ENCODE data around the gene CENPK. TPM values are rescaled to one million over a fixed set of nuclear protein-coding genes. Genes with fewer than 3 reads are reported as not detected.
"Not testable (repeated sequence)": the region's sequence is repeated elsewhere in the genome, so short reads cannot be mapped to it uniquely, and the experiment has no call there.

Gene CENPK
- total and polyA plus RNA-seq, 2 donors (not counting 1 experiment from before 2014, with no cell fraction given), result 2.6 to 18.4 TPM

GRCh38 chr5:65488038-65488687 is 74.8 kb downstream of the CENPK start:
- H4K20me1 ChIP-seq (ENCODE audit: control insufficient read depth, insufficient read depth, low read length, poor library complexity, severe bottlenecking); H3K27me3 ChIP-seq (replicated peaks in 1 of 4; ENCODE audit: control extremely low read depth in 1 of 4, control insufficient read depth in 3 of 4, insufficient read depth in 4 of 4, low read length in 3 of 4); H3K27me3 Mint-ChIP-seq; H3K4me1 ChIP-seq (ENCODE audit: control insufficient read depth in 2 of 2, insufficient read depth in 2 of 2, low read length in 2 of 2); H3K9me3 ChIP-seq (ENCODE audit: control extremely low read depth in 1 of 3, control insufficient read depth in 2 of 3, insufficient read depth in 1 of 3, low read length in 2 of 3); H3K36me3 ChIP-seq (replicated peaks in 1 of 2; ENCODE audit: control extremely low read depth in 1 of 2, control insufficient read depth in 1 of 2, extremely low read depth in 1 of 2, insufficient read depth in 2 of 2, low read length in 1 of 2); DNase-seq; H3K4me2 ChIP-seq (replicated peaks; ENCODE audit: low read depth, low read length, poor library complexity, severe bottlenecking); H3K4me3 Mint-ChIP-seq; POLR2A ChIA-PET; H3K9me3 Mint-ChIP-seq (ENCODE audit: insufficient read depth); H3K27ac ChIP-seq (ENCODE audit: low read length in 2 of 2); H2AFZ ChIP-seq (ENCODE audit: insufficient read depth, low read depth, low read length, poor library complexity, severe bottlenecking); H3K4me3 ChIP-seq (ENCODE audit: control extremely low read depth in 1 of 5, extremely low read depth in 1 of 5, insufficient read depth in 1 of 5, low read depth in 2 of 5, low read length in 4 of 5); ATAC-seq (ENCODE audit: low read depth); H3K27ac Mint-ChIP-seq; H3K79me2 ChIP-seq (ENCODE audit: control insufficient read depth, insufficient read depth, low read length); H3K9ac ChIP-seq (ENCODE audit: low read length); H3K4me1 Mint-ChIP-seq: not testable (repeated sequence)
- intact Hi-C loops (cut with micrococcal nuclease), result loop anchor here (10.0 kb wide), 1 partner anchor 273 kb away; no protein-coding TSS in a partner anchor
- WGBS (ENCODE audit: insufficient coverage), result 100% methylated on average over 6 of the region's 7 CpGs
- CTCF ChIA-PET, result interaction anchor here (0.7 to 1.5 kb wide), 2 partner anchors 531 to 678 kb away, joined by 3 read pairs; no protein-coding TSS in a partner anchor
- TF ChIP-seq CTCF (IDR thresholded peaks at IDR 0.05), result peak; percentile 17

- not testable (repeated sequence) for H3K4me3 Mint-ChIP-seq; H3K4me2 ChIP-seq (replicated peaks; ENCODE audit: low read depth, low read length, poor library complexity, severe bottlenecking); H3K9me3 Mint-ChIP-seq (ENCODE audit: insufficient read depth); H3K27ac ChIP-seq (ENCODE audit: low read length in 2 of 2); H3K27me3 Mint-ChIP-seq; DNase-seq; H4K20me1 ChIP-seq (ENCODE audit: control insufficient read depth, insufficient read depth, low read length, poor library complexity, severe bottlenecking); H3K9ac ChIP-seq (ENCODE audit: low read length); H3K4me1 Mint-ChIP-seq; H3K9me3 ChIP-seq (ENCODE audit: control extremely low read depth in 1 of 3, control insufficient read depth in 2 of 3, insufficient read depth in 1 of 3, low read length in 2 of 3); H3K4me1 ChIP-seq (ENCODE audit: control insufficient read depth in 2 of 2, insufficient read depth in 2 of 2, low read length in 2 of 2); H2AFZ ChIP-seq (ENCODE audit: insufficient read depth, low read depth, low read length, poor library complexity, severe bottlenecking); ATAC-seq (ENCODE audit: low read depth); H3K36me3 ChIP-seq (replicated peaks in 1 of 2; ENCODE audit: control extremely low read depth in 1 of 2, control insufficient read depth in 1 of 2, extremely low read depth in 1 of 2, insufficient read depth in 2 of 2, low read length in 1 of 2); H3K27me3 ChIP-seq (replicated peaks in 1 of 4; ENCODE audit: control extremely low read depth in 1 of 4, control insufficient read depth in 3 of 4, insufficient read depth in 4 of 4, low read length in 3 of 4); H3K4me3 ChIP-seq (ENCODE audit: control extremely low read depth in 1 of 5, extremely low read depth in 1 of 5, insufficient read depth in 1 of 5, low read depth in 2 of 5, low read length in 4 of 5); H3K27ac Mint-ChIP-seq; H3K79me2 ChIP-seq (ENCODE audit: control insufficient read depth, insufficient read depth, low read length)
- WGBS (ENCODE audit: insufficient coverage), result 100% methylated on average over 2 of the region's 2 CpGs
- ChIA-PET CTCF (interaction anchor here (0.6 to 1.4 kb wide), 9 partner anchors 31 to 853 kb away, joined by 3 to 6 read pairs (median 4); no protein-coding TSS in a partner anchor), POLR2A (interaction anchor here (0.7 kb wide), 1 partner anchor 111 kb away, joined by 7 read pairs; no protein-coding TSS in a partner anchor)
- intact Hi-C loops (cut with micrococcal nuclease), result loop anchor here (10.0 kb wide), 1 partner anchor 272 kb away; no protein-coding TSS in a partner anchor
Observed at GRCh38 chr5:65486803-65487202, 76.2 kb downstream of the CENPK start.
